ENCODE results near the gene LPXN.
"Not testable (repeated sequence)": the region's sequence is repeated elsewhere in the genome, so short reads cannot be mapped to it uniquely, and the experiment has no call there.

The LPXN gene

GRCh38 chr11:58580311-58580710 is 4.7 kb upstream of the LPXN start:
- peak overlapping the region; percentile 88 for H3K4me3 ChIP-seq (ENCODE audit: low read length)
- DNase-seq (ENCODE audit: low read depth, low spot score), result no peak

- H3K4me3 ChIP-seq (ENCODE audit: low read length), result peak overlapping the region; percentile 88
- peak; percentile 90 for DNase-seq (ENCODE audit: low read depth, low spot score)
These were observed 3.8 kb upstream of the LPXN start for GRCh38 chr11:58579192-58580129.

- peak; percentile 97 for DNase-seq (ENCODE audit: low read depth, low spot score)
- H3K4me3 ChIP-seq (ENCODE audit: low read length), result peak within 1 kb of the TSS; percentile 92
These were observed 3.1 kb upstream of the LPXN start, which contains the start of gene ZFP91 for GRCh38 chr11:58578635-58579191. Gene ZFP91 (plus strand): TSS chr11:58579063. CDS start chr11:58579282, 219 bp downstream.

GRCh38 chr11:58578136-58578634 is 2.5 kb upstream of the LPXN start:
- H3K4me3 ChIP-seq (ENCODE audit: low read length), result peak overlapping the region; percentile 92
- peak; percentile 99 for DNase-seq (ENCODE audit: low read depth, low spot score)

- DNase-seq (ENCODE audit: low read depth, low spot score), result peak; percentile 93
- peak overlapping the region; percentile 92 for H3K4me3 ChIP-seq (ENCODE audit: low read length)
These were observed 2.0 kb upstream of the LPXN start for GRCh38 chr11:58577555-58578135.

- no peak for DNase-seq (ENCODE audit: low read depth, low spot score)
- H3K4me3 ChIP-seq (ENCODE audit: low read length), result peak overlapping the region; percentile 92
These were observed 1.3 kb upstream of the LPXN start for GRCh38 chr11:58576887-58577471.

- no peak for DNase-seq (ENCODE audit: low read depth, low spot score)
- peak overlapping the region; percentile 92 for H3K4me3 ChIP-seq (ENCODE audit: low read length)
These were observed 775 bp downstream of the LPXN start for GRCh38 chr11:58574881-58575280.

- DNase-seq (ENCODE audit: low read depth, low spot score), result peak; percentile 65
- peak overlapping the region; percentile 92 for H3K4me3 ChIP-seq (ENCODE audit: low read length)
These were observed 2.1 kb downstream of the LPXN start for GRCh38 chr11:58573451-58574104.

- not testable (repeated sequence) for H3K4me3 ChIP-seq (ENCODE audit: low read length)
These were observed 2.8 kb downstream of the LPXN start for GRCh38 chr11:58572906-58573305.

GRCh38 chr11:58567889-58568512 is 7.7 kb downstream of the LPXN start:
- peak; percentile 78 for DNase-seq (ENCODE audit: low read depth, low spot score)
- no peak overlapping the region for H3K4me3 ChIP-seq (ENCODE audit: low read length)

More at GRCh38 chr11:58572906-58573305, 2.8 kb downstream of the LPXN start:
- DNase-seq (ENCODE audit: low read depth, low spot score), result not testable (repeated sequence)

- no peak overlapping the region for H3K4me3 ChIP-seq (ENCODE audit: low read length)
- DNase-seq (ENCODE audit: low read depth, low spot score), result peak; percentile 12
These were observed 11.4 kb downstream of the LPXN start for GRCh38 chr11:58564231-58564630.

- no peak overlapping the region for H3K4me3 ChIP-seq (ENCODE audit: low read length)
- no peak for DNase-seq (ENCODE audit: low read depth, low spot score)
These were observed 13.3 kb downstream of the LPXN start for GRCh38 chr11:58562375-58562800.

- no peak overlapping the region for H3K4me3 ChIP-seq (ENCODE audit: low read length)
- no peak for DNase-seq (ENCODE audit: low read depth, low spot score)
These were observed 14.1 kb downstream of the LPXN start for GRCh38 chr11:58561394-58562098.

- H3K4me3 ChIP-seq (ENCODE audit: low read length), result no peak overlapping the region
- DNase-seq (ENCODE audit: low read depth, low spot score), result no peak
These were observed 14.8 kb downstream of the LPXN start for GRCh38 chr11:58560842-58561241.

GRCh38 chr11:58549644-58550043 is 26.0 kb downstream of the LPXN start:
- no peak overlapping the region for H3K4me3 ChIP-seq (ENCODE audit: low read length)
- no peak for DNase-seq (ENCODE audit: low read depth, low spot score)

GRCh38 chr11:58546841-58547240 is 28.8 kb downstream of the LPXN start:
- H3K4me3 ChIP-seq (ENCODE audit: low read length), result no peak overlapping the region
- DNase-seq (ENCODE audit: low read depth, low spot score), result no peak

- DNase-seq (ENCODE audit: low read depth, low spot score), result no peak
- no peak overlapping the region for H3K4me3 ChIP-seq (ENCODE audit: low read length)
These were observed 43.8 kb downstream of the LPXN start for GRCh38 chr11:58531865-58532341.

- no peak overlapping the region for H3K4me3 ChIP-seq (ENCODE audit: low read length)
- DNase-seq (ENCODE audit: low read depth, low spot score), result peak; percentile 41
These were observed 45.4 kb downstream of the LPXN start for GRCh38 chr11:58530236-58530635.
